Activated CD4-positive, CD25-positive, alpha-beta regulatory T cell treated with anti-CD3 and anti-CD28 coated beads, Interleukin-2, amount 50 U/mL, for 72 hours (primary cell): ENCODE results near the gene JADE3.
"Not testable (repeated sequence)": the region's sequence is repeated elsewhere in the genome, so short reads cannot be mapped to it uniquely, and the experiment has no call there.

Experiments
- DNase-seq: peaks from one replicate; pipeline ENCODE4 v3.0.0; 2021

Gene JADE3

DNA sequence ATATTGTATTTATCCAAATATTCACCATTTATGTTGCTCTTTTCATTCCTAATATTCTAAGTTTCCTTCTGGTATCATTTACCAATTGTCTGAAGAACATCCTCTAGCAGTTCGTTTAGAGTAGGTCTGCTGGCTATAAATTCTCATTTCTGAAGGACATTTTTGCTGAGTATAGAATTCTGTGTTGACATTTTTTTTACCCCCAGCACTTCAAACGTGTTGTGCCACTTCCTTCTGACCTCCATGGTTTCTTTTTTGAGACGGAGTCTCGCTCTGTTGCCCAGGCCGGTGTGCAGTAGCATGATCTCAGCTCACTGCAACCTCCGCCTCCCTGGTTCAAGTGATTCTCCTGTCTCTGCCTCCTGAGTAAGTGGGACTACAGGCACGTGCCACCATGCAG is 26.4 kb downstream of the JADE3 start:
- no peak for DNase-seq

DNA sequence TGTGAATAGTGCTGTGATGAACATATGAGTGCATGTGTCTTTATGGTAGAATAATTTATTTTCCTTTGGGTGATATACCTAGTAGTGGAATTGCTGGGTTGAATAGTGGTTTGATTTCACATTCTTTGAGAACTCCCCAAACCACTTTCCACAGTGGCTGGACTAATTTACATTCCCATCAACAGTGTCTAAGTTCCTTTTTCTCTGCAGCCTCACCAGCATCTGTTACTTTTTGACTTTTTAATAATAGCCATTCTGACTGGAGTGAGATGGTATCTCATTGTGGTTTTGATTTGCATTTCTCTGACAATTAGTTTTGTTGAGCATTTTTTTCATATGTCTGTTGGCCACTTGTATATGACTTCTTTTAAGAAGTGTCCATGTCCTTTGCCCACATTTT is 29.1 kb downstream of the JADE3 start:
- DNase-seq, result no peak

DNA sequence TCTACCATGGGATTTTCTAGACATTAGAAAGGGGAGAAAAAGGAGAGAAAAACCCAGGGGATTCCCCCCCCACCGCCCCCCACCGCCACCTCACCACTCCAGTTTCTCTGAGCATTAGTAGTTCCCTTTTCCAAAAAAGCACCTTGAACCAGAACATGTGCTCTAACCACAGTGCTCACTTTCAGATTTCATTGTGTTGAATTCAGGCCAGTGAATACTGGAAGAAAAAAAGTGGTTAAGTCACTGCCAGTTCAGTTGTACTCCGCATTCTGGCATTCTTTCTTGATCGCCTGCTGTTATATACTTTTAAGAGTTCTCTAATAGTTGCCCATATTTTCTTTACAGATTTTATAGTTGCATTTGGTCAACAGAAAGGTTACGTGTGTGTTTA is 40.9 kb downstream of the JADE3 start:
- no peak for DNase-seq

DNA sequence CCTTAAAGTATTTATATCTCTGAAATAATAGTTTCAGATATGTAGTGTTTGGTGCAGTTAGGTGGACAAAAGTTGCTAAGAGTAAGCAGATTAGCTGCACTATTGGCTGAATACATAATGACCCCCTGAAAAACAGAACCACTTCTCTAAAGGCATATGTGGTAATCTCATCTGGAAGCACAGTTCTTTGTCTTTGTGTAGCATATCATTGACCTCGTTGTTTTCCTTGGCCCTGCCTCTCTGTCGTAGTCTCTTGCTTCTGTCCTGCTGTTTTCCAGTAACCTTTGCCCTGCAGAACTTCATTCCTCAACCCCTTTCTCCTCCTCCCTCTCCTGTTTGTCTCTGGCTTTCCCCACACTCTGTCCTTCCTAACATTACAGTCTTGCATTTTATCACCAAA is 41.4 kb downstream of the JADE3 start:
- no peak for DNase-seq

DNA sequence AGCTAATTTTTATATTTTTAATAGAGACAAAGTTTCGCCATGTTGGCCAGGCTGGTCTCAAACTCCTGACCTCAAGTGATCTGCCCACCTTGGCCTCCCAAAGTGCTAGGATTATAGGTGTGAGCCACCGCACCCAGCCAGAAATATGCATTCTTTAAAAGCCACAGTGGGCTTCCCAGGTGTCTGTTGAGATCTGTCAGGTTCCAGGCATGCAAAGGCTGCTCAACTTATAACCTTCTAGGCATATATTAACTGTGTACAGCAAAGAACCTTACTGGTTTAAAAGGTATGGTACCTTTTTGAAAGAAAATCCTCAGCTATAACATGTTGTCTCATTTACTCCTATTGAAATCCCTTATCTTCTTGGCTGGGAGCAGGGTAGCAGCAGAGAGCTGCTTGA is 42.5 kb downstream of the JADE3 start:
- DNase-seq, result no peak

DNA sequence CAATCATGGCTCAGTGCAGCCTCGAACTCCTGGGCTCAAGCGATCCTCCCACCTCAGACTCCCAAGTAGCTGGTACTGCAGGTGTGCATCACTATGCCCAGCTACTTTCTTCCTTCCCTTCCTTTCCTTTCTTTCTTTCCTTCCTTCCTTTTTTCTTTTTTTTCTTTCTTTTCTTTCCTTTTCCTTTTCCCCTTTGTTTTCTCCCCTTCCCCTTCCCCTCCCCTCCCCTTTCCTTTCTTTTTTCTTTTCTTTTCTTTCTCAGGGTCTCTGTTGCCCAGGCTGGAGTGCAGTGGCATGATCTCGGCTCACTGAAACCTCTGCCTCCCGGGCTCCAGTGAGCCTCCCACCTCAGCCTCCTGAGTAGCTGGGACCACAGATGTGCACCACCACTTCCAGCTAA is 44.4 kb downstream of the JADE3 start:
- DNase-seq, result not testable (repeated sequence)

DNA sequence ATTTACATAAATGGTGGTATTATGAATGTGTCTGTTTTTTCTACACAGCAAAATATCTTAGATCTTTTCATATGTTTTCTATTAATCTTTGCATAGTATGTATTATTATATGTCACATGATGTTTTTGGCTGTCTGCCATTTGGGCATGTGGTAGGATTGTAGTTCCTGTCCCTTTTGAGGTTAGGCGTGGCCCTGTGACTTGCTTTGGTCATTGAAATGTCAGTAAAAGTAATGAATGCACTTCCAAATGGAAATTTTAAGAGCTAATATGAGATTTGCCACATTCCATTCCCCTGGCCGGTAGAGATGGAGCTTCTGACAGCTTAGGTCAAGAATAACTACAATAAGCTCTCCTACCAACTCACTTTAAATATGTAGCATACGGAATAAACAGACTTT is 45.1 kb downstream of the JADE3 start:
- DNase-seq, result no peak

DNA sequence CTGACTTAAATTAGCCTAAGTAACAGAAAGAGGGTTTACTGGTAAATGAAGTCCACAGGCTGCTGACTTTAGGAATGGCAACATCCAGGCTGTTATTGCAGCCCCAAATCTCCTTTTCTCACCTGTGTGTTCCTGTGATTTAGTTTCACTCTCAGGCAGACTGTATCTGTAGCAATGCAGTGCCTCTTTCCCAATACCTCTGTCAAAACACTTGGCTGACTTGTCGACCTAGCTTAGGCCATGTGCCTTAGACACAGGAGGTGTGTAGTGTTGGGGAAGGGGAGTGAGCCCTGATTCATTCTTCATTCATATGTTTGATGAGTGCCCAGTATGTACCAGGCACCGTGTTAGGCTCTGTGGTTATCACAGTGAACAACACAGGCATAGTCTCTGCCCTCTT is 46.9 kb downstream of the JADE3 start:
- DNase-seq, result no peak

DNA sequence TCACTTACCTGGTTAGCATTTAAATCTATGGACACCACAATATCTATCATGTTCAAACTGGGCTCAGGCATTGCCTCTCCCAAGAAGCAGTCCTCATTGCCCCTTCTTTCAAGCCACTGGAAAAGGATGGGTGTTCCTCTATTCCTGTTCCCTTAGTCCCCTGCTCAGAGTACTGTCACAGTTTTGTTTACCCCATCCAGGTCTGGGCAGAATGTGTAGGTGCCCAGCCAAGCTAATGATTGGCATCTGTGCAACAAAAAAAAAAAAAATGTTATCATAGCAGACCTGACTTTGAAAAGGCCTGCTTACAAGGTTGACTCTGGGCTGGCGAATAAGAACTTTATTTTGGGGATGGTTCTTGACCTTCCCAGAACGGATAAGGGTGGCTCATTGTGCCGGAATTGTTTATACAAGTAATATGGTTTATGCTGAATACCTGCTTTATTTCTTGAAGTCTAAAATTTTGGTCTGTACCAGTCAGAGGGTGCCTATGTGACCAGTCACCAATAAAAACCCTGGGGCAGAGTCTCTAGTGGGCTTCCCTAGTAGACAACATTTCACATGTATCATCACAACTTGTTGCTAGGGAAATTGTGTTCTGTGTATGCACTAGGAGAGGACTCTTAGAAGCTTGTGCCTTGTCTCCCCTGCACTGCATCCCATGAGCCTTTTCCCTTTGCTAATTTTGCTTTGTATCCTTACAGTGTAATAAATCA is 47.9 kb downstream of the JADE3 start:
- no peak for DNase-seq

DNA sequence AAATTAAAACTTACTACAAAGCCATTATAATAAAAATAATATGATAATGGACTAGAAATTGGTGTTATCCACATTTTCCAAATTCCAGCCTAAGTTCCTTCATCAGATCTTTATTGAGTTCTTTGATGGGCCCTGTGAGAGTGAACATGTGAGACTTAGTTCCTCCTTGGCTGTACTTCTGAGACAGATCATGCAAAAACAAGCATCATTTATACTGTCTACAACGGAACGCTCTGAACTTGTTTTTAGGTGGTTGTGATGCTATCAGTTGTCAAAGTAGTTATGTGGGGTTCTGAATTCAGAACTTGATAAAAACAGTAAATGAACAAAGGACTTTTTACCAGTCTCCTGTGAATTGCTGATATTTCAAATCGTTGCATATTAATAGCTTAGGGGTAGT is 48.9 kb downstream of the JADE3 start:
- DNase-seq, result no peak

DNA sequence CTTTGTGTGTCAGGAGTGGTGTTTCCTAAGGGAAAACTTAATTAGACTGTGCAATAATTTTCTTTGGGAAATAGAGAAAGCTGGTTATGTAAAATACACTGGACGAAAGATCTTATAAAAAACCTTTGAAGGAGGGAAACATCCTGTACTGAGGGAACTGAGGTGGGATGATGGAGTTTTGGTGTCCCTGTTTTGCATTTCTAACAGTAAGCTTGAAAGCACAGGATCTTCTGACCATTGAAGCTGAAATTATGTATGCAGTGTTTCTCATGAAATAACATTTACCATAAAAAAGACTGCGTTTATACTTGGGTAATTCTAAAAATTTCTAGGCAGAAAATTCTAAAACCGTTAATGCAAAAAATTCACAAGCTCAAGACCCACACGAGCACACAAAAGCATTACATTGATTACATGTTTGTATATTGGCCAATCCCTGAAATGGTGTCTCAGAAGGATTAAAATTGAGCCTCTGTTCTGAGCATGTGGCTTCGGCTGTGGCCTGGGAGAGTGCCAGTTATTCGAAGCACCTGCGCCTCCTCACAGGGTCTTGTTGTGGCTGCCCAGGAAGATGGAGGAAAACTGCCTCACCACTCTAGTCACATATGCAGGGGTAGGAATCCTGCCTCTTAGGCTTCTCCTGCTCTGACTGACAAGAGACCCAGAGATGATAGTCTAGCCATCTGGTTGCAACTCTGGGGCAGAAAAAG is 49.5 kb downstream of the JADE3 start:
- DNase-seq, result no peak

DNA sequence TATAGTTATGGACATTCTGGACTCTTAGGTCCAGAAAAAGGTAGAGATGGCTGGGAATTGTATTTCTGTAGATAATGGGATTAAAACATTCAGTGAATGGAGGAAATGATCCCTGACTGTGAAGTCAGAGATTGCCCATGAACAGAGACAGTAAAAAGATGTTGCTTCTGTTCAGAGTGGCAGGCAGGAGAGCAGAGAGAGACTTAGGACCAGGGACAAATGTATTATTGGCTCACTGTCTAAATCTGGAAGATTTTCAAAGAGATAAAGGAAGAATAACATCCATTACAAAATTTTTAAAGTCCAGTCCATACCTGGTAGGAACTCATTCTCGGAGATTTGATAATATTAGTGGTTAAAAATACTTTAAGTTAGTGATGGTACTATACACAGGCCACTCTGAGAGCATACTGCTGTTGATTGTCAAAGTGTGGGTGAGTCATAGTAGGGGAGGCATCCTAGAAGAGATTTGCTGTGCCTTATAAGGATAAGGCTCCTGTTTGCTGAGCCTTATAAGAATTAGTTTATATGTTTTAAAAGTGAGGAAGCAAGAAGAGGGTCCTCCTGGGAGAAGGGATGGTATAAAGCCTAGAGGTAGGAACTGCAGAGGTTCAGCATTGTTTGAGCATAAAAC is 53.0 kb downstream of the JADE3 start:
- DNase-seq, result no peak

DNA sequence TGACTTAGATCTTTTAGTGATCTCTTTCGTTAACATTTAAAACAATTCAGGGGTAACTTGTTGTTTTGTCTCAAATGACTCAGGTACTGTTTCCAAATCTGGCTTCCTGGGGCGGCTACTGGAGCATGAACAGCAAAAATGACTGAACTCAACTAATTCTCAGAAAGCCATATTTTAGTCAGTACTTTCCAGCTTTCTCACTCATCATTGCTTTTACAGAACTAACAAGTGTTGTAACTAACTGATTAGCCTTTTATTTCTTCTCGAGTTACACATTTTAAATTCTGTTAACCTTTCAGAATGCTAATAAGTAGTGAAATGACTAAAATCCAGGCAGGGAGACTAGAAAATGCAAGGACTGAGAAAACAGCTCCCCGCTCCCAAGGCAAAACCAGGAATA is 55.3 kb downstream of the JADE3 start:
- DNase-seq, result no peak

DNA sequence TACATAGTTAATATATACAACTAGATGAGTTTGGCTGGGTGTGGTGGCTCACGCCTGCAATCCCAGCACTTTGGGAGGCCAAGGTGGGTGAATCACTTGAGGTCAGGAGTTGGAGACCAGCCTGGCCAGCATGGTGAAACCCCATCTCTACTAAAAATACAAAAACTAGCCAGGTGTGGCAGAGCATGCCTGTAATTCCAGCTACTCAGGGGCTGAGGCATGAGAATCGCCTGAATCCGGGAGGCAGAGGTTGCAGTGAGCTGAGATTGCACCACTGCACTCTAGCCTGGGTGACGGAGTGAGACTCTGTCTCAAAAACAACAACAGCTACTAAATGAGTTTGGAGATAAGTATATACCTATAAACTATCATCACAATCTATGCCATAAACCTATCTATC is 64.8 kb downstream of the JADE3 start:
- DNase-seq, result not testable (repeated sequence)

DNA sequence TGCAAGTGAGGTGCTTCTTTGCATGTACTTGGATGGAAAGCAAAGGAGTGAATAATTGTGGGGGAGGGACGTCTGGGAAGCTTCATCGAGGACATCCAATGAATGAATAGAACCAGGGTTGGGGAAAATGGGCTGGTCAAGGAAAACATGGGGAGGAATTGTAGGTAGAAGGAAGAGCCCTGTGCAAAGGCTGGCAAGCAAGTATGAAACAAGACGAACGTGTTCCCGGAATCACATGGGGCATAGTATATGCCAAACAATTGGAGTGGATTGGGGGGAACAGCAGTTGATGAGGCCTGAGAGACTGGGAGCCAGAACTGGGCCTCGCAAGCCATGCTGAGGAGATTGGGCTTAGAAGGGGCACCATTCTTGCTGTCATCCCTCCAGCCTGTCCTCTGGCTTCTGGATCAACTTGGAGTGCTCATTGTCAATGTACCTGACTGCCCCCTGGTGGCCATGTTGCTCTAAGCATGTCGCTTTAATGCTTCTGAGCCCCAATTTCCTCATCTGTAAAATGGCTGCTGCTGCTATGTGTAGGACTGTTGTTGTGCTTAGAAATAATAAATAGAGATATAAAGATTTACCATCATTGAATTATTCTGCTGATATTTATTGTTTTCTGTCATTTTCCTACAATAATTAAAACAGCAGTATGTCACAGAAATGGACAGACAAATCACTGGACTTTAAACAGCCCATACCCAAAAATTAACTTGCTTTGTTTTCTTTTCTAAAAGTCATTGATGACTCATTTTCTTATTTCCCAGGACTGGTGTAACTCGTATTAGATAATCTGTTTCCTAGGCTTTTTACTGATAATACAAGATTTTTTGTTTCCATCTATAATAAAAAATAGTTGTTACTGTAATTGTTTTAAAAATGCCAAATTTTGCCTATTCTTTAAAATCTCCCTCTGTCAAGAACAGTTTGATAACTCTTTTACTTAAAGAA is 66.4 kb downstream of the JADE3 start:
- peak; percentile 83 for DNase-seq

DNA sequence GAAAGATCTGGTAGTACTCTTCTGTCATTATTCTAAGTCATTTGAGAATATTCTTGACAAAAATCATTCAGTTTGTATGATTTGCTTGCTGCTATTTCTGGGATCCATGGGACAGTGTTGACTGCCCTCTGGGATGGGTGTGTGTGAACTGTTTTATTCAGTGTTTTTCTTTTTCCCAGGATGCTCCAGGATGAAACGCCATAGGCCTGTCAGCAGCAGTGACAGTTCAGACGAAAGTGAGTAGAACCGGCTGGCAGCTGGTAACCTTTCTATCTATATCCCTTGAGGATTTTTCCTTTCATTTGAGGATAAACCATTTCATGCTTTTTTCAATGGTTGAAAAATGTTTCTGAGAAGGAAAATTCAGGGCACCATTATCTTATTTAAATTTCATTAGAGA is 72.5 kb downstream of the JADE3 start:
- no peak for DNase-seq

DNA sequence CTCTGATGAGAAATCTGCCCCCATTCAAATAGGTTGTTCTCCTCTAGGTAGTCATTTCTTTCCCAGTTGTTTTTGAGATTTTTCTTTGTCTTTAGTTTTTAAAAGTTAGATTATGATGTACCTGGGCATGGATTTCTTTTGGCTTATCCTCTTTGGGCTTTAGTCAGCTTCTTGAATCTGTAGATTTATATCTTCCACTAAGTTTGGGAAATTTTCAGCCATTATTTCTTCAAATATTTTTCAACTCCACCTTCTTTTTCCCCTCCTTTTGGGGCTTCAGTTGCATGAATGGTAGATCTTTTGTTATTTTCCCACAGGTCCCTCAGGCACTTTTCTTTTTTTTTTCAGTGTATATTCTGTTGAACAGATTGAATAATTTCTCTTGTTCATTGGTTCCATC is 77.3 kb downstream of the JADE3 start:
- no peak for DNase-seq

DNA sequence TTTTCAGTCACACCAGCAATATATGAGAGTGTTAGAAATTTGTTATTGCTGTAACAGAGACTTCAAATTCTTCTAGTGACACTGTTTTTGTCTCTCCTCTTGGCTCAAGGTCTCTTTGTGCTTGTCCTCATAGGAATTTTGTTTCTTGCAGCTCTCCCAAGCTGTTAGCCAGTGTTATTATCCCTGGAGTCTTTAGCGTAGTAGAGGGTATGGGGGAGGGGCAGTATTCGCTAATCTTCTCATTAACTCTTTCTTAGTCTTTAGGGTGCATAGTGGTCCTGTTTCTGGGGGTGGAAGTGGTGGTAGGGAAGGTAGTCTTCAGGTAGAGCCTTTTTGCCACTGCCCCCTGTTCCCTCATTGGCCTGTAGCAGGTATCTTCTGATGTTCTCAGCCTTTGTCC is 79.4 kb downstream of the JADE3 start:
- no peak for DNase-seq

DNA sequence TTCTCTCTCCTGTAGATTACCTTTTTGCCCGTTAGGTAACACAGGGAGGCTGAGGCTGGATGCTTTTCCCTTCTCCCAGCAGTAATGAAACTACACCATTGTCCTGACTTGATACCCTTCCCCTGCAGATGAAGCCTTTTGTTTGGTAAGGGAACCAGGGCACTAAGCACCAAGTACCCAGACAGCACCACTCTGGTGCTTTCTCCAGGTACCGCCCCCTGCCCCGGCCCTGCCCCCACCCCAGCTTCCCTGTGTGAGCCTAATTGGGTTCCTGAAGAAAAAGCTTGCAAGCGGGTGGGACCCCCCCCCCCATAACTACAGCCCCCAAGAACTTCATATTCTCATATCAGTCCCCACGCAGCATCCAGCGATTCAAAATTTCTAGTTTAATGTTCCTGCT is 79.8 kb downstream of the JADE3 start:
- DNase-seq, result no peak

DNA sequence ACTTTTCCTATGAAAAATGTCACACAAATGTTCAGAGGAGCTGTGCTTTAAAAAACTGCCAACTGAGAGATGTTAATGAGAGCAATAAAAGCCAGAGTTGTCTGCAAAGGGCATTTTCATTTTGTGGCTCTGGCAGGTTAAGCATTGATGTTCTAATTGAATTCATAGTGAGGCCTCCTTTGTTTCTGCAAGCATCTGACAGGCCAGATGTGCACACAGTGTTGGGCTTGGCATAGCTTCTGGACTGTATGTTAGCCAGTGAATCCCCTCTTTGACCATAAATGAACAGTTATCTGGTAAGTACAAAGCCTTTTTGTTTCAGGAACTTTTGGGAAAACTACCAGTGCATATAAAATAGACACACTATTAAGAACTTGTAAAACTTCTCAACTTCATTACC is 81.9 kb downstream of the JADE3 start:
- no peak for DNase-seq

DNA sequence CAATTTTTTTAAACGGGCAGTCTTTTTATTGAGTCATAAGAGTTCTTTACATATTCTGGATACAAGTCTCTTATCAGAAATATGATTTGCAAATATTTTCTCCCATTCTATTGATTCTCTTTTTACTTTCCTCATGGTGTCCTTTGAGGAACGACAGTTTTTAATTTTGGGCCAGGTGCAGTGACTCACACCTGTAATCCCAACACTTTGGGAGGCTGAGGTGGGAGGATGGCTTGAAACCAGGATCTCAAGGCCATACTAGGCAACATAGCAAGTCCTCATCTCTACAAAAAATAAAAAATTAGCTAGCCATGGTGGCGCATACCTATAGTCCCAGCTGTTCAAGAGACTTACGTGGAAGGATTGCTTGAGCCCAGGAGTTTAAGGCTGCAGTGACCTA is 99.9 kb downstream of the JADE3 start:
- no peak for DNase-seq

DNA sequence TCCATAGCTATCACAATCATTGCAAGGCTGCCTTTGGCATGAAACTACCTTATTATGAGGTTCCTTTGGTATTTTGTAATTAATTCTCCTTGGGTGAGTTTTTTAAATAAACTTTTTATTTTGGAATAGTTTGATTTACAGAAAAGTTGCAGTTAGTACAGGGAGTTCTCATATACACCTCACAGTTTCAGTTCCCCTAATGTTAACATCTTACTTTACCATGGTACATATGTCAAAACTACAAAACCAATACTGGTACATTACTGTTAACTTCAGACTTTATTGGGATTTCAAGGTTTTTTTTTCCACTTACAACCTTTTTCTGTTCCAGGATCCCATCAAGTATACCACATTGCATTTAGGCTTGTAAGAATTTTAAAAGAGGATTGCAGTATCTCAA is 114.0 kb downstream of the JADE3 start:
- no peak for DNase-seq

DNA sequence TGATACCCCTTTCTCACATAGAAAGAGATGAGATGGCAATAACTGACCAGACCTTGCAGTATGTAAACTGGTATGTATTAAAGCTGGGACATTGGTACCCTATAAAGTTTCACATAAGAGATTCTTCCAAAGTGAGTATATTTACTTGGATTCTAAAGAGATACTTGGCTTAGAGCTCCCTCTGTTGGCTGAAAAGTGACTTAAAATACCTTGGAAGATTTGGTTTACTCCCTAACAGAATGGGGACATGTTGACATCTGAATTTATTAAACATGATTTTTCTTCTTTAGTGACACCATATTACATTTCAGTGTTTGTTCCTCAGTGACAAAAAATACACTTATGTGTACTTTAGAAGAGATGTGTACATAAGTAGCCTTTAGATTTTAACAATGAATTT is 118.1 kb downstream of the JADE3 start:
- no peak for DNase-seq
